Measurements from ENCODE around the gene TNPO1.
"Not testable (repeated sequence)": the region's sequence is repeated elsewhere in the genome, so short reads cannot be mapped to it uniquely, and the experiment has no call there.

Gene TNPO1

DNA sequence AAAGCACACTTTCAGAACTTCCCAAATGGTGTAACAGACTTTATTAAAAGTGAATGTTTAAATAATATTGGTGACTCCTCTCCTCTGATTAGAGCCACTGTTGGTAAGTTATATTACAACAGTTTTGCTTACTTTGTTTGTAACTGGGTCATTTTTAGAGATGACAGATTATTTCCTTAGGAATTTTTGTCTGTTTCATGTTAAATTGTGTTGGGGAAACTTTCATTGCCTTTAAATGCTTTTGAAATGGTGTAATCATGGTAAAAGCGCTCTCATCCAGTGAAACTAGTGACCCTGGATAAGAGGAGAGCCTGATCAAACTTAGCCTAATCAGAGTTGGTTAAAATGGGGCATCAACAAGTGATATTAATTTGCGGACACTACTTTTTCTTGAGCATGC lies 39.4 kb downstream of the TNPO1 start:
- DNase-seq: no peak

GRCh38 chr5:72857396-72857795 lies 40.9 kb downstream of the TNPO1 start:
- DNase-seq: no peak

GRCh38 chr5:72859127-72859526 lies 42.7 kb downstream of the TNPO1 start:
- no peak for DNase-seq

GRCh38 chr5:72860499-72860898 lies 44.0 kb downstream of the TNPO1 start:
- no peak for DNase-seq

- DNase-seq: no peak
Measured at GRCh38 chr5:72871366-72872024, 55.0 kb downstream of the TNPO1 start.

- no peak for DNase-seq
Measured at GRCh38 chr5:72878854-72879253, 62.4 kb downstream of the TNPO1 start.

GRCh38 chr5:72882989-72883388 lies 66.5 kb downstream of the TNPO1 start:
- DNase-seq: no peak

- no peak for DNase-seq
Measured at GRCh38 chr5:72883850-72884249, 67.4 kb downstream of the TNPO1 start.

DNA sequence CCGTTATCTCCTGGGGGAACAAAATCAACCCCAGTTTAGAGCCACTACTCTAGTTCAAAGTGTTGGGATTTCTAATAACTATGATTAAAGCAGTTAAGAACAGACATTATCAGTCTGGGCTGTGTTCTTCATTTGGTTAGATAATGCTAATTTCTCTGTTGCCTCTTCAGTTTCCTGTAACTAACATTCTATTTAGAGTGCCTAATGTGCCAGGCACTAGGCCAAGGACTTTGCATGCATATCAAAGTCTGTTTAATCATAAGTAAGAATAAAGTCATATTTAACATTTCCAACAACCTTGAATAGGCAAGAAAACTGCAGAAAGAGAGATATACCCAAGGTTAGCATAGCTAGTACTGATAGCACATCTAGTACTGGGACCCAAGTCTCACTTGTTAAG lies 68.4 kb downstream of the TNPO1 start:
- no peak for DNase-seq

GRCh38 chr5:72885824-72886223 lies 69.4 kb downstream of the TNPO1 start:
- DNase-seq: no peak

DNA sequence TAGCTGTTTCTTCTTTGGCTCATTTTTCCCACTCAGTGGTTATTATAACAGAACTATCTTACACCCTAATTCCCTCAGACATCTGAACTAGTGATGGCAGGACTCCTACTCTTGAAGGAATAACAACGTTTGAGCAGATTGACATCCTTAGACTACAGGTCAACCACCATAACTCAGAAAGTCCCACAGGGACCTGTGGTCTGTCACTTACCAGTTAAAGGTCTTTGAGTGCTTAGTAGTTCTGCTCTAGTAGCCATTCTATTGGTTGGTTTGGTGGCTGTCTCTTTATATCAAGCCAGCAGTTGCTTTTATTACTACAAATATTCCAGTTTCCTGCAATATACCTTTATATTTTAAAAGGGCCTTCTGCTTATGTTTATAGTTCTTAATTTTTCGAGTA lies 72.1 kb downstream of the TNPO1 start:
- no peak for DNase-seq

DNA sequence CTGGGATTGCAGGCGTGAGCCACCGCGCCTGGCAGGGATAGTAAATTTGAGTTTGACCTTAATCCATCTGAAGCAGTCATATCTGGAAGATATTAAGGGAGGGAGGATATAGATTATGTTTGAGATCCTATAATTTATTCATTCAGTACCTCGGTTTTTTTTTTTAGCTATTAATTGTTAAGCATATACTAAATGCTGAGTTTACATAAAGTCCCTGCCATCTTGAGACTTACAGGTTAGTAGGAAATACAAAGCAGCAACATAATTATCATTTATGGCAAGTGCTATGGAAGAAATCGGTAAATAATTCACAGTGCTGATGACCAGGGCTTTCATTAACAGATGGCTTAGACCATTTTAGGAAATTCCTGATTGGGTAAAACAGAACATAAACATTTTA lies 72.9 kb downstream of the TNPO1 start:
- DNase-seq: no peak

- no peak for DNase-seq
Measured at GRCh38 chr5:72892846-72893245, 76.4 kb downstream of the TNPO1 start.

DNA sequence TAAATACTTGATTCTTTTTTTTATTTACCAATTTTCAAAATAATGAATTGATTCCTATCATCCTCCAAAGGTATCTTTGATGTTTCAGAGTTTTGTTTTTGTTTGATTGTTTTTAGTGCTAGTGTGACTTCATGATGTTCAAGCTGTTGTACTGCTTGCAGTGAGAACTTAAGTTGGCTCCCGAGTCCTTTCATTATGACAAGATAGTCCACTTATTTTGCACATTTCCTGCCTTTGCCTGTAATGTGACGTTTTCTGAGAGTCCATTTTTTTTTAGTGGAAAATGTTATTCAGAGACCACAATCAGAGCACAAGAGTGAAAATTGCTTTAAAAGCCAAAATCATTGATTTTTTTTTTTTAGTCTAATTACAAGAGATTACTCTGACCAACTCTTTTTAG lies 79.3 kb downstream of the TNPO1 start:
- no peak for DNase-seq

DNA sequence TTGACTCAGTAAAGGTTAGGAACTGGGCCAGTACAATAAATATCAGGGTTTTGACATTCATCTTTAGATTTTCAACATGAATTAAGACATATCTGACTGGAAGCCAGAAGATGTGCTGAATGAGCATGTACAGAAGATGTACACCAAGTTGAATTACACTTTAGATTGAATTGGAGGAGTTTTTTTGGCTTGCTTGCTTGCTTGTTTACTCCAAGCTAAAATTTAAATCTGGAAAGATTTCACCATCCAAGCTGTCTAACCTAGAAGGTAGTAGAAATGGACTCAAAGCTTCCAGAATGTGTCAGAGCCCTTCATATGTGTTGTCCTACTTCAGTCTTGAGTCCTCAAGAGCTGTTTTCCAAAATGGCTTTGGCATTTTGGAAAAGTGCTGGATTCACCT lies 90.3 kb downstream of the TNPO1 start:
- DNase-seq: no peak

- DNase-seq: no peak
Measured at GRCh38 chr5:72908664-72909063, 92.2 kb downstream of the TNPO1 start.

DNA sequence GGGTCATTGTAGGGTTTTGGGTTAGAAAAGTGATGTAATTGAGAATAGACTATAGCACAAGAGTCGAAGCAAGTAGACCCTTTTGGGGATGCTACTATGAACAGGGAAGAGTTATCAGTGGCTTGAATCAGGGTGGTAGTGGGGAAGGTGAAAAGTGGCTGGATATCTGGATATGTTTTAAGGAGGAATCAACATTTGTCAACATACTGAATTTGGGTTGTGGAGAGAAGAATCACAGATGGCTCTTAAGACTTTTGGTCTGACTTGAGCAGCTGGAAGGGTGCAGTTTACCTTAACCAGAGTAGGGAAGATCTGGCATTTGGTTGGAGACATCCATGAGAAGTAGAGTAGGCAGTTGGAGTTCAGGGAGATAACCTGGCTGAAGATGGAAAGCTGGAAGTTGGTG lies 100.9 kb downstream of the TNPO1 start:
- no peak for DNase-seq

GRCh38 chr5:72920690-72921502 lies 104.4 kb downstream of the TNPO1 start:
- DNase-seq: no peak

GRCh38 chr5:72921886-72922285 lies 105.4 kb downstream of the TNPO1 start:
- DNase-seq: no peak

- no peak for DNase-seq
Measured at GRCh38 chr5:72922422-72922821, 106.0 kb downstream of the TNPO1 start.

DNA sequence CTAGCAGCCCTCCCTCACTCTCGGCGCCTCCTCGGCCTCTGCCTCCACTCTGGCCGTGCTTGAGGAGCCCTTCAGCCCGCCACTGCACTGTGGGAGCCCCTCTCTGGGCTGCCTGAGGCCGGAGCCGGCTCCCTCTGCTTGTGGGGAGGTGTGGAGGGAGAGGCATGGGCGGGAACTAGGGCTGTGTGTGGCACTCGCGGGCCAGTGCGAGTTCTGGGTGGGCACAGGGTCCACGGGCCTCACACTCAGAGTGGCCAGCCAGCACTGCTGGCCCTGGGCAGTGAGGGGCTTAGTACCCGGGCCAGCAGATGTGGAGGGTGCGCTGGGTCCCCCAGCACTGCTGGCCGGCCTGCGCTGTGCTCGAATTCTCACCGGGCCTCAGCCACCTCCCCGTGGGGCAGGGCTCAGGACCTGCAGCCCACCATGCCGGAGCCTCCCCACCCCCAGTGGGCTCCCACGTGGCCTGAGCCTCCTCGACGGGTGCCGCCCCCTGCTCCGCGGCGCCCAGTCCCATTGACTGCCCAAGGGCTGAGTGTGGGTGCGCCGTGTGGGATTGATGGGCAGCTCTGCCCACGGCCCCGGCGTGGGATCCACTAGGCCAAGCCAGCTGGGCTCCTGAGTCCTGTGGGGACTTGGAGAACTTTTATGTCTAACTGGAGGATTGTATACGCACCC lies 109.0 kb downstream of the TNPO1 start:
- no peak for DNase-seq

- DNase-seq: not testable (repeated sequence)
Measured at GRCh38 chr5:72932686-72933085, 116.2 kb downstream of the TNPO1 start.

DNA sequence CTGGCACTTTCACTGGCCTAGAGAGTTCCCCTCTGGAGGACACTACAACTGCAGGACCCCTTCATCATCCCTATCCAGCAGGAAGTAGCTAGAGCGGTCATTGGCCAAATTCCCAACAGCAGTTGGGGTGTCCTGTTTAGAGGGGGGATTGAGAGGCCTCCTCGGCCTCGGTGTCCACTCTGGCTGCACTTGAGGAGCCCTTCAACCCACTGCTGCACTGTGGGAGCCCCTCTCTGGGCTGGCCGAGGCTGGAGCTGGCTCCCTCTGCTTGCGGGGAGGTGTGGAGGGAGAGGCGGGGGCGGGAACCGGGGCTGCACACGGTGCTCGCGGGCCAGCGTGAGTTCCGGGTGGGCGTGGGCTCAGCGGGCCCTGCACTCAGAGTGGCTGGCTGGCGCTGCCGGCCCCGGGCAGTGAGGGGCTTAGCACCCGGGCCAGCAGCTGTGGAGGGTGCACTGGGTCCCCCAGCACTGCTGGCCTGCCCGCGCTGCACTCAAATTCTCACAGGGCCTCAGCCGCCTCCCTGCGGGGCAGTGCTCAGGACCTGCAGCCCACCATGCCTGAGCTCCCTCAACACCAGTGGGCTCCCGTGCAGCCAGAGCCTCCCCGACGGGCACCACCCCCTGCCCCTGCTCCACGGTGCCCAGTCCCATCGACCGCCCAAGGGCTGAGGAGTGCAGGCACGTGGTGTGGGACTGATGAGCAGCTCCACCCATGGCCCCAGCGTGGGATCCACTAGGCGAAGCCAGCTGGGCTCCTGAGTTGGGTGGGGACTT lies 118.7 kb downstream of the TNPO1 start:
- DNase-seq: not testable (repeated sequence)
